Measurements from ENCODE around the gene TPRA1.

DNA sequence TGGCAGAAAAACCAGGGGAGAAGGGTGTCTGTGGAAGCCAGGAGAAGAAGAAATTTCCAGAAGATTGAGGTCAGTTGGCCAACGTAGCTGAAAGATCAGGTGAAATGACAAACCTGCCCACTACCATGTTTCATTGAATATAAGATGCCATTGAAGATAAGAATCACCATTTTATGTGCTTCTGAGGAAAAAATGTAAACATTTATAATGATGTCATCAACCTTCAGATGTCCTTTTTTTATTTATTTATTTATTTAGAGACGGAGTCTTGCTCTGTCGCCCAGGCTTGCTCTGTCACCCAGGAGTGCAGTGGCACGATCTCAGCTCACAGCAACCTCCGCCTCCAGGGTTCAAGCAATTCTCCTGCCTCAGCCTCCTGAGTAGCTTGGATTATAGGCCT, 33.5 kb upstream of the TPRA1 start:
- TF ChIP-seq, protein P1, sequence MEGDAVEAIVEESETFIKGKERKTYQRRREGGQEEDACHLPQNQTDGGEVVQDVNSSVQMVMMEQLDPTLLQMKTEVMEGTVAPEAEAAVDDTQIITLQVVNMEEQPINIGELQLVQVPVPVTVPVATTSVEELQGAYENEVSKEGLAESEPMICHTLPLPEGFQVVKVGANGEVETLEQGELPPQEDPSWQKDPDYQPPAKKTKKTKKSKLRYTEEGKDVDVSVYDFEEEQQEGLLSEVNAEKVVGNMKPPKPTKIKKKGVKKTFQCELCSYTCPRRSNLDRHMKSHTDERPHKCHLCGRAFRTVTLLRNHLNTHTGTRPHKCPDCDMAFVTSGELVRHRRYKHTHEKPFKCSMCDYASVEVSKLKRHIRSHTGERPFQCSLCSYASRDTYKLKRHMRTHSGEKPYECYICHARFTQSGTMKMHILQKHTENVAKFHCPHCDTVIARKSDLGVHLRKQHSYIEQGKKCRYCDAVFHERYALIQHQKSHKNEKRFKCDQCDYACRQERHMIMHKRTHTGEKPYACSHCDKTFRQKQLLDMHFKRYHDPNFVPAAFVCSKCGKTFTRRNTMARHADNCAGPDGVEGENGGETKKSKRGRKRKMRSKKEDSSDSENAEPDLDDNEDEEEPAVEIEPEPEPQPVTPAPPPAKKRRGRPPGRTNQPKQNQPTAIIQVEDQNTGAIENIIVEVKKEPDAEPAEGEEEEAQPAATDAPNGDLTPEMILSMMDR (conservative IDR thresholded peaks at IDR 0.05; ENCODE audit: low read depth, low read length) = no peak
- no peak for TF ChIP-seq EZH2 (IDR thresholded peaks at IDR 0.05; ENCODE audit: borderline replicate concordance, low read depth, low read length, poor library complexity, severe bottlenecking)

Measured in A673 (cell line).